Stomach (tissue), 4 donors: ENCODE results near the gene ZNF396.

Experiments
- EP300 ChIP-seq: sonication (generic); formaldehyde crosslinking; IDR thresholded peaks from one replicate; pipeline ENCODE4 v1.6.1; 2017; ENCODE audit warnings: antibody characterized with exemption
- POLR2A ChIP-seq, 4 donors: fragments of 450-650 bp; IDR thresholded peaks; one replicate each; pipeline ENCODE4 v1.6.1; 2016; ENCODE audit warnings: antibody characterized with exemption in 4 of 4, control low read depth in 2 of 4, mild to moderate bottlenecking in 1 of 4, moderate library complexity in 1 of 4
- POLR2AphosphoS5 ChIP-seq, 3 donors: sonication (generic); formaldehyde crosslinking; IDR thresholded peaks; one replicate each; pipeline ENCODE4 v1.6.1; 2016; ENCODE audit warnings: antibody characterized with exemption in 3 of 3
- TF ChIP-seq, protein P1 (sequence below), 7 experiments: fragments of 450-650 bp in 4 of 7; fragments of 200-600 bp in 3 of 7; sonication (generic) in 3 of 7; IDR thresholded peaks; one replicate each; pipeline ENCODE4 v1.5.1; 2016 to 2019; ENCODE audit warnings: antibody characterized with exemption in 7 of 7, control low read depth in 2 of 7, mild to moderate bottlenecking in 1 of 7

DNA sequence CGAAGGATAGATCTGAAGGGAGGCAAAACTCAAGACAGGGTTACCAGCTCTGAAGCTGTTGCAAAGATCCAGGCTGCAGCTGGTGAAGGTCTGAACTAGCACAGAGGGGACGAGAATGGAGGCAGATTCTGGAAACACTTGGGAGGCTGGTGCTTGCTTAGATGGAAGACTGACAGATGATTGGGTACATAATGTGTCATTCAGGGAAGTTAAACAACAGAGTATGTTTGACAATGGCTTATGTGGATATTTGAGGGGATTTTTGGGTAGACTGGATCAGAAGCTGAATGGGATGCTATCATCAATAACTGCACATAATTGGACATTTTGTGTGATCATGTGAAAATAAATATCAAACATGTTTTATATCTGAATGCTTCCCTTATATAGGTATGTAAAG lies 2.3 kb upstream of the ZNF396 start:
- TF ChIP-seq POLR2A (IDR thresholded peaks at IDR 0.05) (no peak), POLR2AphosphoS5 (IDR thresholded peaks at IDR 0.05) (no peak), EP300 (no peak)
- TF ChIP-seq, protein P1, sequence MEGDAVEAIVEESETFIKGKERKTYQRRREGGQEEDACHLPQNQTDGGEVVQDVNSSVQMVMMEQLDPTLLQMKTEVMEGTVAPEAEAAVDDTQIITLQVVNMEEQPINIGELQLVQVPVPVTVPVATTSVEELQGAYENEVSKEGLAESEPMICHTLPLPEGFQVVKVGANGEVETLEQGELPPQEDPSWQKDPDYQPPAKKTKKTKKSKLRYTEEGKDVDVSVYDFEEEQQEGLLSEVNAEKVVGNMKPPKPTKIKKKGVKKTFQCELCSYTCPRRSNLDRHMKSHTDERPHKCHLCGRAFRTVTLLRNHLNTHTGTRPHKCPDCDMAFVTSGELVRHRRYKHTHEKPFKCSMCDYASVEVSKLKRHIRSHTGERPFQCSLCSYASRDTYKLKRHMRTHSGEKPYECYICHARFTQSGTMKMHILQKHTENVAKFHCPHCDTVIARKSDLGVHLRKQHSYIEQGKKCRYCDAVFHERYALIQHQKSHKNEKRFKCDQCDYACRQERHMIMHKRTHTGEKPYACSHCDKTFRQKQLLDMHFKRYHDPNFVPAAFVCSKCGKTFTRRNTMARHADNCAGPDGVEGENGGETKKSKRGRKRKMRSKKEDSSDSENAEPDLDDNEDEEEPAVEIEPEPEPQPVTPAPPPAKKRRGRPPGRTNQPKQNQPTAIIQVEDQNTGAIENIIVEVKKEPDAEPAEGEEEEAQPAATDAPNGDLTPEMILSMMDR (IDR thresholded peaks at IDR 0.05): no peak
